Mucosa of stomach (tissue), 1 donor: ENCODE data around the gene PLEKHF1.
"Not testable (repeated sequence)": the region's sequence is repeated elsewhere in the genome, so short reads cannot be mapped to it uniquely, and the experiment has no call there.

Experiments
- H3K27me3 ChIP-seq: one replicate; pipeline ENCODE4 v1.7.0; 2013; ENCODE audit warnings: mild to moderate bottlenecking, low read length; ENCODE audit not compliant: control insufficient read depth, insufficient read depth
- H3K36me3 ChIP-seq: one replicate; pipeline ENCODE4 v1.7.0; 2013; ENCODE audit warnings: low read length; ENCODE audit not compliant: control insufficient read depth, insufficient read depth
- H3K4me1 ChIP-seq: one replicate; pipeline ENCODE4 v1.7.0; 2013; ENCODE audit warnings: mild to moderate bottlenecking, low read length; ENCODE audit not compliant: control insufficient read depth, insufficient read depth
- H3K4me3 ChIP-seq: one replicate; pipeline ENCODE4 v1.7.0; 2013; ENCODE audit warnings: low read length
- H3K9ac ChIP-seq: one replicate; pipeline ENCODE4 v1.7.0; 2013; ENCODE audit warnings: mild to moderate bottlenecking, low read length, moderate library complexity
- H3K9me3 ChIP-seq: one replicate; pipeline ENCODE4 v1.7.0; 2013; ENCODE audit warnings: mild to moderate bottlenecking, low read length, moderate library complexity; ENCODE audit not compliant: control insufficient read depth
- donor health status: Pancreatic carcinoma.

The PLEKHF1 gene

GRCh38 chr19:29668746-29669609, 3.7 kb downstream of the PLEKHF1 start:
- H3K9ac ChIP-seq = no peak overlapping the region
- peaks cover 25% of the 10 kb centered on the region for H3K4me1 ChIP-seq
- H3K9me3 ChIP-seq = no peaks in the 10 kb centered on the region
- no peak overlapping the region for H3K4me3 ChIP-seq
- H3K36me3 ChIP-seq = no peaks in the 10 kb centered on the region
- H3K27me3 ChIP-seq = peaks cover 5% of the 10 kb centered on the region

GRCh38 chr19:29670255-29670654, 5.0 kb downstream of the PLEKHF1 start:
- no peak overlapping the region for H3K9ac ChIP-seq
- H3K9me3 ChIP-seq = no peaks in the 10 kb centered on the region
- peaks cover 5% of the 10 kb centered on the region for H3K27me3 ChIP-seq
- H3K4me3 ChIP-seq = no peak overlapping the region
- peaks cover 21% of the 10 kb centered on the region for H3K4me1 ChIP-seq
- H3K36me3 ChIP-seq = no peaks in the 10 kb centered on the region

- H3K9ac ChIP-seq, H3K9me3 ChIP-seq, H3K36me3 ChIP-seq, H3K4me3 ChIP-seq, H3K27me3 ChIP-seq: not testable (repeated sequence)
- H3K4me1 ChIP-seq = peaks cover 15% of the 10 kb centered on the region
Measured at GRCh38 chr19:29671026-29671392, 5.7 kb downstream of the PLEKHF1 start.

- H3K9me3 ChIP-seq = no peaks in the 10 kb centered on the region
- H3K27me3 ChIP-seq = no peaks in the 10 kb centered on the region
- H3K9ac ChIP-seq = no peak overlapping the region
- H3K36me3 ChIP-seq = no peaks in the 10 kb centered on the region
- peaks cover 13% of the 10 kb centered on the region for H3K4me1 ChIP-seq
- H3K4me3 ChIP-seq = no peak overlapping the region
Measured at GRCh38 chr19:29671393-29672160, 6.3 kb downstream of the PLEKHF1 start.

- H3K36me3 ChIP-seq = no peaks in the 10 kb centered on the region
- no peaks in the 10 kb centered on the region for H3K9me3 ChIP-seq
- H3K4me1 ChIP-seq = peaks cover 13% of the 10 kb centered on the region
- no peak overlapping the region for H3K9ac ChIP-seq
- H3K27me3 ChIP-seq = no peaks in the 10 kb centered on the region
- H3K4me3 ChIP-seq = no peak overlapping the region
Measured at GRCh38 chr19:29672319-29672932, 7.2 kb downstream of the PLEKHF1 start.

- H3K9ac ChIP-seq = no peak overlapping the region
- H3K4me1 ChIP-seq = peaks cover 10% of the 10 kb centered on the region
- H3K4me3 ChIP-seq = no peak overlapping the region
- no peaks in the 10 kb centered on the region for H3K27me3 ChIP-seq
- H3K9me3 ChIP-seq = no peaks in the 10 kb centered on the region
- no peaks in the 10 kb centered on the region for H3K36me3 ChIP-seq
Measured at GRCh38 chr19:29672933-29673336, 7.7 kb downstream of the PLEKHF1 start.

- no peaks in the 10 kb centered on the region for H3K9me3 ChIP-seq
- no peaks in the 10 kb centered on the region for H3K27me3 ChIP-seq
- no peaks in the 10 kb centered on the region for H3K36me3 ChIP-seq
- H3K4me1 ChIP-seq = peaks cover 6% of the 10 kb centered on the region
- no peak overlapping the region for H3K4me3 ChIP-seq
- H3K9ac ChIP-seq = no peak overlapping the region
Measured at GRCh38 chr19:29673451-29674371, 8.4 kb downstream of the PLEKHF1 start.

- H3K9ac ChIP-seq = no peak overlapping the region
- H3K9me3 ChIP-seq = no peaks in the 10 kb centered on the region
- H3K4me3 ChIP-seq = no peak overlapping the region
- no peaks in the 10 kb centered on the region for H3K27me3 ChIP-seq
- no peaks in the 10 kb centered on the region for H3K36me3 ChIP-seq
- peaks cover 6% of the 10 kb centered on the region for H3K4me1 ChIP-seq
Measured at GRCh38 chr19:29674374-29675119, 9.3 kb downstream of the PLEKHF1 start.

GRCh38 chr19:29675120-29675649, 9.9 kb downstream of the PLEKHF1 start:
- Histone ChIP-seq H3K4me1 (peaks cover 6% of the 10 kb centered on the region), H3K36me3 (no peaks in the 10 kb centered on the region), H3K9me3 (no peaks in the 10 kb centered on the region), H3K4me3 (no peak overlapping the region), H3K9ac (no peak overlapping the region), H3K27me3 (no peaks in the 10 kb centered on the region)

GRCh38 chr19:29675650-29676186, 10.5 kb downstream of the PLEKHF1 start:
- no peak overlapping the region for H3K4me3 ChIP-seq
- no peaks in the 10 kb centered on the region for H3K36me3 ChIP-seq
- H3K27me3 ChIP-seq = no peaks in the 10 kb centered on the region
- peaks cover 6% of the 10 kb centered on the region for H3K4me1 ChIP-seq
- H3K9me3 ChIP-seq = no peaks in the 10 kb centered on the region
- H3K9ac ChIP-seq = no peak overlapping the region
